GM18517 (cell line): ENCODE measurements around the gene NXPH2.
"Not testable (repeated sequence)": the region's sequence is repeated elsewhere in the genome, so short reads cannot be mapped to it uniquely, and the experiment has no call there.

Source experiments
- ATAC-seq: cut with Tn5 transposase; IDR thresholded peaks from one replicate; pipeline ENCODE4 v1.9.1; 2021; ENCODE audit warnings: mild to moderate bottlenecking, moderate library complexity; ENCODE audit not compliant: unreplicated experiment

Gene NXPH2

GRCh38 chr2:138760676-138761075 is 19.5 kb downstream of the NXPH2 start:
- no peak for ATAC-seq

GRCh38 chr2:138757384-138757783 is 22.8 kb downstream of the NXPH2 start:
- no peak for ATAC-seq

- no peak for ATAC-seq
Measured at GRCh38 chr2:138752197-138752956, 27.8 kb downstream of the NXPH2 start.

- ATAC-seq, result no peak
Measured at GRCh38 chr2:138744713-138745112, 35.5 kb downstream of the NXPH2 start.

GRCh38 chr2:138742441-138743057 is 37.6 kb downstream of the NXPH2 start:
- ATAC-seq, result no peak

GRCh38 chr2:138741851-138742250 is 38.3 kb downstream of the NXPH2 start:
- no peak for ATAC-seq

GRCh38 chr2:138737009-138737554 is 43.1 kb downstream of the NXPH2 start:
- not testable (repeated sequence) for ATAC-seq

- no peak for ATAC-seq
Measured at GRCh38 chr2:138732651-138733050, 47.5 kb downstream of the NXPH2 start.

GRCh38 chr2:138730497-138731030 is 49.6 kb downstream of the NXPH2 start:
- peak; percentile 83 for ATAC-seq

- ATAC-seq, result no peak
Measured at GRCh38 chr2:138727956-138728355, 52.2 kb downstream of the NXPH2 start.

GRCh38 chr2:138726681-138727080 is 53.5 kb downstream of the NXPH2 start:
- no peak for ATAC-seq

- ATAC-seq, result no peak
Measured at GRCh38 chr2:138724729-138725459, 55.3 kb downstream of the NXPH2 start.

GRCh38 chr2:138724327-138724726 is 55.9 kb downstream of the NXPH2 start:
- no peak for ATAC-seq

GRCh38 chr2:138723196-138723987 is 56.8 kb downstream of the NXPH2 start:
- no peak for ATAC-seq

- ATAC-seq, result no peak
Measured at GRCh38 chr2:138722316-138722715, 57.9 kb downstream of the NXPH2 start.

GRCh38 chr2:138720035-138720838 is 60.0 kb downstream of the NXPH2 start:
- no peak for ATAC-seq

- peak; percentile 63 for ATAC-seq
Measured at GRCh38 chr2:138718405-138718804, 61.8 kb downstream of the NXPH2 start.

- ATAC-seq, result no peak
Measured at GRCh38 chr2:138716183-138716582, 64.0 kb downstream of the NXPH2 start.

- ATAC-seq, result no peak
Measured at GRCh38 chr2:138713504-138713903, 66.7 kb downstream of the NXPH2 start.

- ATAC-seq, result no peak
Measured at GRCh38 chr2:138713069-138713496, 67.1 kb downstream of the NXPH2 start.
